WI38 (cell line): ENCODE measurements around the gene ZNF316.

Source experiments
- H3K4me3 ChIP-seq: 2 replicates; pipeline ENCODE4 v1.5.1; 2011; ENCODE audit warnings: low read depth, mild to moderate bottlenecking, control low read depth, low read length
- CTCF ChIP-seq: IDR thresholded peaks from 2 replicates; pipeline ENCODE4 v1.5.1; 2012; ENCODE audit warnings: low read depth, mild to moderate bottlenecking, control low read depth, low read length

ZNF316 gene

GRCh38 chr7:6648066-6648814 lies 11.1 kb downstream of the ZNF316 start:
- H3K4me3 ChIP-seq: no peak overlapping the region
- no peak for TF ChIP-seq CTCF

- no peak for TF ChIP-seq CTCF
- no peak overlapping the region for H3K4me3 ChIP-seq
Observed at GRCh38 chr7:6648815-6649104, 11.6 kb downstream of the ZNF316 start.

- no peak for TF ChIP-seq CTCF
- no peak overlapping the region for H3K4me3 ChIP-seq
Observed at GRCh38 chr7:6649241-6649961, 12.3 kb downstream of the ZNF316 start.

GRCh38 chr7:6650086-6650485 lies 13.0 kb downstream of the ZNF316 start:
- TF ChIP-seq CTCF: no peak
- no peak overlapping the region for H3K4me3 ChIP-seq

- no peak overlapping the region for H3K4me3 ChIP-seq
- TF ChIP-seq CTCF: no peak
Observed at GRCh38 chr7:6650521-6651011, 13.4 kb downstream of the ZNF316 start.

- TF ChIP-seq CTCF: no peak
Observed at GRCh38 chr7:6651851-6652445, 14.8 kb downstream of the ZNF316 start.

More at GRCh38 chr7:6651851-6652445, 14.8 kb downstream of the ZNF316 start:
- no peak overlapping the region for H3K4me3 ChIP-seq
